Bronchial epithelial cell (primary cell): Measurements from ENCODE around the gene HHIPL1. TPM values are rescaled to one million over a fixed set of nuclear protein-coding genes. Genes with fewer than 3 reads are reported as not detected.
A peak's percentile ranks its signal among the peaks of the same experiment; 100 is the strongest.

Experiments used
- DNase-seq: peaks from one replicate; pipeline ENCODE4 v3.0.0-alpha.2; 2010; ENCODE audit warnings: low read depth
- FAIRE-seq: peaks from 2 replicates; lab custom pipeline; 2011; peaks lifted over from hg19 to GRCh38; lab: Jason Lieb, UNC
- H3K27me3 ChIP-seq: 2 replicates; pipeline ENCODE4 v1.5.1; 2011; ENCODE audit warnings: low read length; ENCODE audit not compliant: control insufficient read depth, insufficient read depth
- H3K36me3 ChIP-seq: 2 replicates; pipeline ENCODE4 v1.5.1; 2011; ENCODE audit warnings: low read length; ENCODE audit not compliant: control insufficient read depth, insufficient read depth
- H3K4me3 ChIP-seq: 2 replicates; pipeline ENCODE4 v1.5.1; 2011; ENCODE audit warnings: mild to moderate bottlenecking, low read depth, low read length, control low read depth
- CTCF ChIP-seq: IDR thresholded peaks from 2 replicates; pipeline ENCODE4 v1.5.1; 2011; ENCODE audit warnings: mild to moderate bottlenecking, moderate library complexity, low read length, control low read depth, inconsistent platforms; ENCODE audit not compliant: insufficient read depth, severe bottlenecking
- total RNA-seq: library from RNA; depleted of rRNA; stranded (reverse); fragments of >200 nt; gene quantifications from 2 replicates; pipeline ENCODE4 v1.2.1, GENCODE V29; 2014

Gene HHIPL1
- total RNA-seq, 1 donor from 2014 or later, result 0.53 TPM

GRCh38 chr14:99602788-99603415 lies 42.0 kb upstream of the HHIPL1 start:
- no peak for FAIRE-seq
- Histone ChIP-seq H3K36me3 (no peaks in the 10 kb centered on the region), H3K27me3 (no peaks in the 10 kb centered on the region), H3K4me3 (peak overlapping the region; percentile 41)
- no peak for TF ChIP-seq CTCF
- DNase-seq, result no peak

- peak; percentile 4 for TF ChIP-seq CTCF
- FAIRE-seq (no peak), DNase-seq (no peak)
Measured at GRCh38 chr14:99603471-99604277, 41.3 kb upstream of the HHIPL1 start, which contains the start of gene CCDC85C. CCDC85C (minus strand) TSS chr14:99604207; CDS start chr14:99603959, 248 bp downstream.

GRCh38 chr14:99604278-99604765 lies 40.6 kb upstream of the HHIPL1 start:
- DNase-seq (peak; percentile 69), FAIRE-seq (no peak)
- TF ChIP-seq CTCF, result no peak

More at GRCh38 chr14:99603471-99604277, 41.3 kb upstream of the HHIPL1 start, which contains the start of gene CCDC85C:
- Histone ChIP-seq H3K4me3 (peak within 1 kb of the TSS; percentile 83), H3K36me3 (no peaks in the 10 kb centered on the region), H3K27me3 (no peaks in the 10 kb centered on the region)

GRCh38 chr14:99604766-99605298 lies 40.1 kb upstream of the HHIPL1 start:
- Histone ChIP-seq H3K27me3 (no peaks in the 10 kb centered on the region), H3K4me3 (peak overlapping the region; percentile 83), H3K36me3 (no peaks in the 10 kb centered on the region)
- no peak for FAIRE-seq
- TF ChIP-seq CTCF, result no peak
- no peak for DNase-seq

More at GRCh38 chr14:99604278-99604765, 40.6 kb upstream of the HHIPL1 start:
- no peaks in the 10 kb centered on the region for H3K36me3 ChIP-seq
- H3K27me3 ChIP-seq, result no peaks in the 10 kb centered on the region
- peak overlapping the region; percentile 83 for H3K4me3 ChIP-seq

GRCh38 chr14:99605299-99605961 lies 39.5 kb upstream of the HHIPL1 start:
- FAIRE-seq (no peak), DNase-seq (peak; percentile 51)
- TF ChIP-seq CTCF, result no peak
- H3K36me3 ChIP-seq, result no peaks in the 10 kb centered on the region
- peak overlapping the region; percentile 83 for H3K4me3 ChIP-seq
- H3K27me3 ChIP-seq, result no peaks in the 10 kb centered on the region
